RWPE2 (cell line): ENCODE measurements around the gene UNC93B1.
A peak's percentile ranks its signal among the peaks of the same experiment; 100 is the strongest.

Experiments
- ATAC-seq: fragments of 200-7000 bp; cut with Tn5 transposase; 3 replicates; pipeline ENCODE4 v1.9.1; 2021; ENCODE audit warnings: low read depth
- DNase-seq: peaks from one replicate; pipeline ENCODE4 v3.0.0-alpha.2; 2020; ENCODE audit warnings: low spot score
- H3K27ac ChIP-seq: fragments of 450-650 bp; 2 replicates; pipeline ENCODE4 v1.5.1; 2017; ENCODE audit warnings: mild to moderate bottlenecking; ENCODE audit not compliant: poor library complexity, severe bottlenecking
- H3K27me3 ChIP-seq: fragments of 250-450 bp; sonication (Bioruptor Pico); 2 replicates; pipeline ENCODE4 v1.5.1; 2021; ENCODE audit warnings: mild to moderate bottlenecking, moderate library complexity; ENCODE audit not compliant: insufficient read depth, poor library complexity, severe bottlenecking
- H3K36me3 ChIP-seq: fragments of 250-450 bp; sonication (Bioruptor Pico); 2 replicates; pipeline ENCODE4 v1.5.1; 2020; ENCODE audit warnings: low read depth, mild to moderate bottlenecking, moderate library complexity
- H3K4me1 ChIP-seq: fragments of 250-450 bp; sonication (Bioruptor Pico); 2 replicates; pipeline ENCODE4 v1.5.1; 2021; ENCODE audit warnings: mild to moderate bottlenecking, moderate library complexity; ENCODE audit not compliant: insufficient read depth, poor library complexity, severe bottlenecking
- H3K4me3 ChIP-seq: fragments of 250-450 bp; sonication (Bioruptor Pico); 2 replicates; pipeline ENCODE4 v1.5.1; 2021; ENCODE audit warnings: mild to moderate bottlenecking, moderate library complexity; ENCODE audit not compliant: severe bottlenecking
- H3K9me3 ChIP-seq: fragments of 250-450 bp; sonication (Bioruptor Pico); 2 replicates; pipeline ENCODE4 v1.5.1; 2021; ENCODE audit warnings: mild to moderate bottlenecking, moderate library complexity; ENCODE audit not compliant: severe bottlenecking
- CTCF ChIP-seq: fragments of 450-650 bp; IDR thresholded peaks from one replicate; pipeline ENCODE4 v1.5.1; 2017; ENCODE audit warnings: mild to moderate bottlenecking, moderate library complexity; ENCODE audit not compliant: poor library complexity, severe bottlenecking

UNC93B1 gene

GRCh38 chr11:68002938-68003845 is 705 bp downstream of the UNC93B1 start:
- H3K27ac ChIP-seq = peak overlapping the region; percentile 35
- no peaks in the 10 kb centered on the region for H3K36me3 ChIP-seq
- H3K4me1 ChIP-seq = no peaks in the 10 kb centered on the region
- H3K4me3 ChIP-seq = peak overlapping the region; percentile 42
- DNase-seq = peak; percentile 74
- no peaks in the 10 kb centered on the region for H3K27me3 ChIP-seq
- peak; percentile 64 for ATAC-seq
- no peak for TF ChIP-seq CTCF
- H3K9me3 ChIP-seq = no peaks in the 10 kb centered on the region

DNA sequence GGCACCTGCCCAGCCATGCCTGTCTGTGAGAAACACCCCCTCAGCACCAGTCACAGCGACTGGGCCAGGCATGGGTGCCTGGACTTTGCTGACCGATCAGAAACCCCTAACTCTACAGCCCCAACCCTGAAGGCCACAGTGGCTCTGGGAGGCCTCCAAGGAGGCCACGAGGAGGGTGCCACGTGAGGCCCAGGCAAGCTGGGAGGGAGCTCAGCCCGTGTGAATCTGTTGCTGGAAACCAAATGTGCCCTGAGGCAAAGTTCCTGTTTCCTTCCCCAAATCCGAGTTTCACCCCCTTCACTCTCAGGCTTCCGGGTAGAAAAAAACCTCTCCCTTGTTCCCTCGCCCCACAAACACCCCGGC is 1.3 kb downstream of the UNC93B1 start:
- no peak for ATAC-seq
- Histone ChIP-seq H3K27ac (no peak overlapping the region), H3K27me3 (no peaks in the 10 kb centered on the region), H3K4me3 (no peak overlapping the region), H3K36me3 (no peaks in the 10 kb centered on the region), H3K9me3 (no peaks in the 10 kb centered on the region), H3K4me1 (no peaks in the 10 kb centered on the region)
- no peak for TF ChIP-seq CTCF
- DNase-seq = no peak

DNA sequence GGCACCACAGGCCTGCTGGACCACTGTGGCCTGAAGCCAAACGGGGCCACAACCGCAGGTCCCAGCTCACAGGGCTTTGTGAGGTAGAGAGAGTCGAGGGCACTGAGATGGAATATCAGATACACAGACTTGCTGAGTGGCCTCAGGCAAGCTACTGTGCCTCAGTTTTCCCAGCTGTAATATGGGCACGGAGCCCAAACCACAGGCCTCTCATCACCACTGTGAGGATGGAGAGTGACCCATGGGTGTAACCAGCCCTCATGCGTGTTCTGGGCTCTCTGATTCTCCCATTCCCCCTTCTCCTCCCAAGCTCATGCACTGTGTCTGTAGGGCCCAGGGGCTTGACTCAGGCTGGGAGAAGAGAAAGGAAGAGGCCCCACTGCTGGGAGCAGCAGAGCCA is 4.2 kb downstream of the UNC93B1 start:
- Histone ChIP-seq H3K36me3 (no peaks in the 10 kb centered on the region; the same call in 1 of the 2 replicates), H3K27ac (no peak overlapping the region), H3K27me3 (no peaks in the 10 kb centered on the region), H3K4me1 (no peaks in the 10 kb centered on the region), H3K4me3 (no peak overlapping the region), H3K9me3 (no peaks in the 10 kb centered on the region)
- DNase-seq (no peak), ATAC-seq (no peak)
- no peak for TF ChIP-seq CTCF

DNA sequence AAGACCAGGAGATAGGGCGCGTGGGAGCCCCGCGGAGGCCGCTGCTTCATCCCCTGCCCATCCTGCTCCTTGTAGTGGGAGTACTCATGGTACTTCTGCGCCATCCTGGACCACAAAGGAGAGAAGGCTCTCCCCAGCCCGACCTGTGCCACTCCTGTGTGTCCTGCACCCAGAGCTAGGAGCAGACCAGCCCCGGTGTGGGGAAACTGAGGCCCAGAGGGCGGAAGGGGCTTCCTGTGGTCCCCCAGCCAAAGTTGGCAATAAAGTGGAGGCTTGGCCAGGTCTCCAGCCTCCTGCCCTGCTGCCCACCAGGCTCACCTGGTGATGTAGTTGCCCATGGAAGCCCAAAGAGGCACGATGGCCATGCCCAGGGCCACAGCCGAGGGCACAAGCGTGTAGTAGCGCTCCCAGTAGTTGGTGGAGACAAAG is 4.7 kb downstream of the UNC93B1 start:
- no peak for DNase-seq
- H3K36me3 ChIP-seq = no peaks in the 10 kb centered on the region; the same call in 1 of the 2 replicates
- no peaks in the 10 kb centered on the region for H3K27me3 ChIP-seq
- no peak overlapping the region for H3K27ac ChIP-seq
- TF ChIP-seq CTCF = no peak
- H3K9me3 ChIP-seq = no peaks in the 10 kb centered on the region
- H3K4me1 ChIP-seq = no peaks in the 10 kb centered on the region
- H3K4me3 ChIP-seq = no peak overlapping the region
- ATAC-seq = no peak
